A172 (cell line): ENCODE data around the gene IL27RA. TPM values are rescaled to one million over a fixed set of nuclear protein-coding genes. Genes with fewer than 3 reads are reported as not detected.

ENCODE experiments used
- DNase-seq: peaks from one replicate; pipeline ENCODE4 v3.0.0-alpha.2; 2015; ENCODE audit warnings: low spot score
- total RNA-seq: library from RNA; depleted of rRNA; stranded (reverse); fragments of >200 nt; shearing (Covaris generic); gene quantifications from 2 replicates; pipeline ENCODE4 v1.2.3, GENCODE V29; 2014

The IL27RA gene
- total RNA-seq, 1 experiment from 2014 or later = 14.0 TPM

GRCh38 chr19:14058182-14059092 is 26.9 kb downstream of the IL27RA start:
- DNase-seq = no peak

GRCh38 chr19:14059093-14059480 is 27.5 kb downstream of the IL27RA start:
- DNase-seq = no peak

GRCh38 chr19:14059652-14060155 is 28.1 kb downstream of the IL27RA start:
- DNase-seq = no peak

GRCh38 chr19:14061081-14061749 is 29.7 kb downstream of the IL27RA start:
- DNase-seq = no peak

GRCh38 chr19:14061751-14062557 is 30.4 kb downstream of the IL27RA start, which contains the start of gene PALM3:
Gene PALM3 (minus strand): TSS chr19:14062076. CDS start chr19:14061980, 96 bp downstream.
- no peak for DNase-seq

- no peak for DNase-seq
Measured at GRCh38 chr19:14062558-14062855, 30.9 kb downstream of the IL27RA start.

- no peak for DNase-seq
Measured at GRCh38 chr19:14063105-14063504, 31.5 kb downstream of the IL27RA start.

GRCh38 chr19:14066134-14066533 is 34.6 kb downstream of the IL27RA start:
- no peak for DNase-seq

- no peak for DNase-seq
Measured at GRCh38 chr19:14070268-14071050, 38.9 kb downstream of the IL27RA start.

GRCh38 chr19:14072535-14073260 is 41.1 kb downstream of the IL27RA start, which contains the start of gene MISP3:
Gene MISP3 (plus strand): TSS chr19:14072786. CDS start chr19:14073310, 524 bp downstream.
- no peak for DNase-seq

GRCh38 chr19:14073261-14073924 is 41.8 kb downstream of the IL27RA start:
- peak; percentile 45 for DNase-seq

- DNase-seq = no peak
Measured at GRCh38 chr19:14073925-14074838, 42.6 kb downstream of the IL27RA start.

- DNase-seq = no peak
Measured at GRCh38 chr19:14078411-14078810, 46.8 kb downstream of the IL27RA start.

- DNase-seq = peak; percentile 99
Measured at GRCh38 chr19:14080887-14081796, 49.6 kb downstream of the IL27RA start.

GRCh38 chr19:14081797-14082674 is 50.5 kb downstream of the IL27RA start:
- DNase-seq = no peak

- DNase-seq = no peak
Measured at GRCh38 chr19:14082675-14082960, 51.1 kb downstream of the IL27RA start.
